Measurements from ENCODE around the gene GNPTAB. TPM values are rescaled to one million over a fixed set of nuclear protein-coding genes. Genes with fewer than 3 reads are reported as not detected.

GNPTAB gene
- 46.3 and 65.9 TPM in 2 replicates for total RNA-seq

DNA sequence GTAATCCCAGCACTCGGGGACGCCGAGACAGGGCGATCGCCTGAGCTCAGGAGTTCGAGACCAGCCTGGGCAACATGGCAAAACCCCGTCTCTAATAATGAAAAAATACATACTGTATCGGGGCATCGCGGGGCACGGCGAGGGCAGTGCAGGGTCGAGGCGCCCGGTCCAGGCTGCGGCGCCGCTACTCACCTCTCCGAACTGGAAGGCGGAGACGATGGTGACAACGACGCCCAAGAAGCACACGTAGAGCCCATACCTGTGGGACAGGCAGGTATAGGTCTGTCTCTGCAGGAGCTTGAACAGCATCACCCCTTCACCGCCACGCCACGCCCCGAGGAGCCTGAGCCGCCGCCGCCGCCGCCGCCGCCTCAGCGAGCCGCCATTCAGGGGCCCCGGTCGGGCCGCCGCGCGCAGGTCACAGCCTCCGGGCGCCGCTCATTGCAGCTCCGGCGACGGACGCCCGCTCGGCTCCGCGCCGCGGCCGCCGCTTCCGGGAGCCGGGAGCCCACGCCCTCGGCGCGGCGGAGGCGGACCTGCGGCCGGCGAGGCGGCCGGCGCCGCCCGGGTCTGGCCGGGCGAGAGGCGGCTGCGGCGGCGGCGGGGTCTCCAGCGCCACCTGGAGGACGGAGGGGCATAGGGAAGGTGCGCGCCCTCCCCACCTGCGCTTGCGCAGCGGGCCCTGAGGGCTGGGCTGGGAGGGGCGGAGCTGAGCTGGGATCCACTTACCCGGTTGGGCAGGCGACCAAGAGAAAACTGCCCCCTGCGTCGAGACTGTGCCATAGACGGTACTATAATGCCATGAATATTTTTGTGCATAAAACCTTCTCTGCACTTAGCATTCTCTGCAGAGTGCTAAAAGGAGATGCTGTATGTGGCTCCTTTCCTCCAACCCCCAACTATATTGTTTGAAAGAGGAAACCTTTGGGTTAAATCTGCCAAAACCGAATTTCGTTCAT is at the start of gene GNPTAB:
Gene GNPTAB, minus strand, starts transcription at position 593 of the 959 bp plus-strand sequence. Its CDS starts 284 bp downstream, at position 309.

DNA sequence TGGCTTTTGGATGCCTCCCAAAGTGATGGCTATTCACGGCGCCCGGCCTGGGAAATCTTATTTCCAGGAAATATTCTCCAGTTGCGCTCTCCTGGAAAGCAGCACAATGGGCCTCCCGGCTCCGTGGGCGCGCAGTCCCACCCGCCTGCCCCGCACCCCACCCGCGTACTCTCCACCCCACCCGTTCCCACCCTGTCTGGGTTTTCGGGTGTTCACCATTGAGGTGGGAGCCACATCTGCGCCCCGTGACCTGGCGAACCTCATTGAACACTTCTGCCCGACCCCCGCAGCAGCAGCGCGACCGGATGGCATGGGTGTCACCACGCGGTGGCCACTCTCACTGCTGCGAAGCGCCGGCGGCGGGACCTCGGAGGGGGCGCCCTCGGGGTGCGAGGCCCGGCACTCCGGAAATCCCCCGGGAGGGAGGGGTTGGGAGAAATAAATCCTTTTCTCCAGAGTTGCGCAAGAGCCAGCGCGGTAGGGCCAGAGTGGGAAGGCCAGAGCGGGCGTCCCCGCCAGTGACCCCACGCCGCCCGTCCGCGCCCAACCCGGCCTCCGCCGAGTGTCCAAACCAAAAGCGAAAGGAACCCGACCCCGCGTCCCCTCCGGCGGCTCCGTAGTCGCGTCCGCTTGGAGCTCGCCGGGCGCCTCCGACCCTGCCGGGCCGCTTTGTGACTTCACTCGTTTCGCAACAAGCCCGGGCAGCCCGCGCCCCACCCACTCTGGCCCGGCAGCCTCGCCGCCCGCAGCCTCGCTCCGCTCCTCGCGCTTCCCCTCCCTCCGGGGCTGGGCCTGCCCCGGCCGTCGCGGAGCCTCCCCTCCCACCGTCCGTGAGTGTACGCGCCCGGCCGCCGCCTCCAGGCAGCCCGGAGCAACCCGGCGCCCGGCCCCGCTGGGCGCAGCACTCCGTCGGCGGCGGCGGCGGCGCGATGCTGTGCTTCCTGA is 46.4 kb upstream of the GNPTAB start, which contains the start of gene DRAM1:
Gene DRAM1, plus strand, starts transcription at position 720 of the 945 bp plus-strand sequence. Its CDS starts 210 bp downstream, at position 930.

DNA sequence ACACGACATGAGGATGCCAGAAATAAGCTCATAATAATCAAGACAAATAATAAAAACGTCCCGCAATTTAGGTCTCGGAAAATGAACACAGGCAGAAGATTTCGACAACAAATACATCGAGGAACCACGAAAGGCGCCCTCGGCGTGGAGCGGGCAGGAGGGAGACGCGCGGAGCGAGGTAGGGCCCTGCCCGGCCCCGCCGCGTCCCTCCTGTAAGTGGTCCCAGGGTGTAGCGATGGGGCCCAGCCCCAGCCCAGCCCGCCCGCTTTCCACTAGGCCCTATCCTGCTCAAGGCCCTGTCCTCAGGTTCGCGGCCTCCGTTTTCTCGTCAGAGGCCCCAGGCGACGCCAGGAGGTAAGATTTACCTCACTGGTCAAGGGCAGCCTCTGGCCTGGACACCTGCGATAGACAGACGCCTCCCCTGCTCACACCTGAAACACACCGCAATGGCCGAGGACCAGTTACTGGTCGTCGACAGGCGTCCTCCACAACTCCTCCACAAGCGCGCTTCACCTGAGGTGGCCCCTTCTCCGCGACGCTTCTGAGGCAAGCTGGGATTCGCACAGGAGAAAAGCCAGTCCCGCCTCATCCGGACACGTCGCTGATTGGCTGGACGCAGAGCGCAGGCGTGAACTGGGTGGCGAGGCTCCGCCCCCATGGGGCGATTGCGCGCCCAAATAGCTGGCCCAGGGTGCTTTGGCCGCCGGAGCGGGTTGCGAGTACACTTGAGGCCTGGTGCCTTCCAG is 91.7 kb downstream of the GNPTAB start, which contains the start of gene SYCP3:
Gene SYCP3, minus strand, starts transcription at position 543 of the 746 bp plus-strand sequence. CDS start 1,527 bp downstream, outside the sequence.

DNA sequence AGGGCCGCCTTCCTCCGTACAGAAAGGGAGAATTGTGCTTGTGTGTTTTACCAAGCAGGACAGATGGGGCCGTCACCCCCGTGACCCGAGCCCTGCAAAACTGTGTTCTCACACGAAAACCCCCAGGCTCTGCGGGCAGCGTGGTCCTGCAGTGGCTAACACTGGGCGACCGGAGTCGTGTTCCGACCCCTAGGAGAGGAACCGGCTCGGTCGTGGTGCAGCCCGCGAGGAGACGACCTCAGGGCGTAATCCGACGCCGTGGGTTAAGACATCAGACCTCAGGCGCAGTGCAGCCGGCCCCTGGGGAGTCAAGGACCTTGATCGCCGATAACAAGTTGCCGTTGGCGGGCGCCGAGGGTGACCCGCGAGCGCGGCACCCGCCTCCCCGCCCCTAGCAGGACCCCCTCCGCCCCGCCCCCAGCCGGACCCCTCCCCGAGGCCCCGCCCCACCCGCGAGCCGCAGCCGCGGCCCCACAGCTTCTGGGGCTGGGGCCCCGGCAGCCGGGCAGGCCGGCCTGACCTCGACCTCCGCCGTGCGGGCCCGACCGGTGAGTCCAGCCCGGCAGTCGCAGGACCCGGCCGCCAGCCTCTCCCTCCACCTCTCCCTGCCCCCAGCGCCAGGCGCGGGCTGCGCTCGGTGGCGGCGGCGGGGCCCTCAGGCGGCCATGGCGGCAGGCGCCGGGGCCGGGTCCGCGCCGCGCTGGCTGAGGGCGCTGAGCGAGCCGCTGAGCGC is 133.4 kb downstream of the GNPTAB start, which contains the start of gene CHPT1:
Gene CHPT1, plus strand, starts transcription at position 444 of the 733 bp plus-strand sequence. Its CDS starts 222 bp downstream, at position 666.

Other genes with a start within 250 kb of the GNPTAB start
- gene MYBPC1, start 236.0 kb downstream of the GNPTAB start, total RNA-seq = under 0.01 TPM in 1 of 2 replicates, not detected in the other
- gene CHPT1, start 133.3 kb downstream of the GNPTAB start, total RNA-seq = 52.8 and 59.0 TPM in 2 replicates
- gene SYCP3, start 91.5 kb downstream of the GNPTAB start, total RNA-seq = 0.07 and 0.33 TPM in 2 replicates
- gene DRAM1, start 46.6 kb upstream of the GNPTAB start, total RNA-seq = 32.7 and 85.3 TPM in 2 replicates
- 63.5 and 90.7 TPM in 2 replicates for gene WASHC3, start 231.0 kb upstream of the GNPTAB start, total RNA-seq